Measurements from ENCODE around the gene IL22RA2. TPM values are rescaled to one million over a fixed set of nuclear protein-coding genes. Genes with fewer than 3 reads are reported as not detected.

The IL22RA2 gene
- total RNA-seq, 1 experiment from 2014 or later, result not detected

DNA sequence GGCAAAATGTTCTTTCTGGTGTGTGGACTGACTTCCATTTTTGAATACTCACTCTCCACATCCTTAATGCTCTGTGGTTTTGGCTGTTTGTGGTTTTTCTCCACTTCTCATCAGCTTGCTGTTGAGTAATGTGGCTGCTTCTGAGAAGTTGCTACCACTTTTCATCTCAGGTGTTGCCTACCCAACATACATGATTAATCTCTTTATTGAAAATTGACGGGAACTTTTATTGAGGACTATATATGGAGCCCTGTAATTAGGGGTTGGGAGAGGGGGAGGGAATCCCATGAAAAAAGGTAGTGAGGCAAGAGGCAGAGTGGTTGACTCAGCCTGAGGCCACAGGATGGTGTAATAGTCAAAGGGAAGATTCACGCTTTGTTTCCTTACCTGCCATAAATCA, 17.6 kb downstream of the IL22RA2 start:
- in situ Hi-C loops (cut with HindIII; ENCODE audit: low pct_unique_long_range_greater_than_20kb, low sequenced_read_pairs) (no loop called here), intact Hi-C loops (cut with micrococcal nuclease; ENCODE audit: unreplicated experiment) (no loop called here)
- CTCF ChIA-PET, result no interaction called here
- TF ChIP-seq SIN3A (IDR thresholded peaks at IDR 0.05; ENCODE audit: borderline replicate concordance, insufficient read depth, low read depth, low read length), result no peak
- no peak for TF ChIP-seq TCF7L2 (IDR thresholded peaks at IDR 0.05; ENCODE audit: low read depth, low read length)
- TF ChIP-seq, protein P1, sequence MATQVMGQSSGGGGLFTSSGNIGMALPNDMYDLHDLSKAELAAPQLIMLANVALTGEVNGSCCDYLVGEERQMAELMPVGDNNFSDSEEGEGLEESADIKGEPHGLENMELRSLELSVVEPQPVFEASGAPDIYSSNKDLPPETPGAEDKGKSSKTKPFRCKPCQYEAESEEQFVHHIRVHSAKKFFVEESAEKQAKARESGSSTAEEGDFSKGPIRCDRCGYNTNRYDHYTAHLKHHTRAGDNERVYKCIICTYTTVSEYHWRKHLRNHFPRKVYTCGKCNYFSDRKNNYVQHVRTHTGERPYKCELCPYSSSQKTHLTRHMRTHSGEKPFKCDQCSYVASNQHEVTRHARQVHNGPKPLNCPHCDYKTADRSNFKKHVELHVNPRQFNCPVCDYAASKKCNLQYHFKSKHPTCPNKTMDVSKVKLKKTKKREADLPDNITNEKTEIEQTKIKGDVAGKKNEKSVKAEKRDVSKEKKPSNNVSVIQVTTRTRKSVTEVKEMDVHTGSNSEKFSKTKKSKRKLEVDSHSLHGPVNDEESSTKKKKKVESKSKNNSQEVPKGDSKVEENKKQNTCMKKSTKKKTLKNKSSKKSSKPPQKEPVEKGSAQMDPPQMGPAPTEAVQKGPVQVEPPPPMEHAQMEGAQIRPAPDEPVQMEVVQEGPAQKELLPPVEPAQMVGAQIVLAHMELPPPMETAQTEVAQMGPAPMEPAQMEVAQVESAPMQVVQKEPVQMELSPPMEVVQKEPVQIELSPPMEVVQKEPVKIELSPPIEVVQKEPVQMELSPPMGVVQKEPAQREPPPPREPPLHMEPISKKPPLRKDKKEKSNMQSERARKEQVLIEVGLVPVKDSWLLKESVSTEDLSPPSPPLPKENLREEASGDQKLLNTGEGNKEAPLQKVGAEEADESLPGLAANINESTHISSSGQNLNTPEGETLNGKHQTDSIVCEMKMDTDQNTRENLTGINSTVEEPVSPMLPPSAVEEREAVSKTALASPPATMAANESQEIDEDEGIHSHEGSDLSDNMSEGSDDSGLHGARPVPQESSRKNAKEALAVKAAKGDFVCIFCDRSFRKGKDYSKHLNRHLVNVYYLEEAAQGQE (IDR thresholded peaks at IDR 0.05; ENCODE audit: insufficient read depth in 1 of 2, low read depth in 2 of 2, low read length in 1 of 2), result no peak
- TF ChIP-seq POLR2AphosphoS5 (IDR thresholded peaks at IDR 0.05; ENCODE audit: low read depth, low read length), result no peak
- TF ChIP-seq, protein P2, sequence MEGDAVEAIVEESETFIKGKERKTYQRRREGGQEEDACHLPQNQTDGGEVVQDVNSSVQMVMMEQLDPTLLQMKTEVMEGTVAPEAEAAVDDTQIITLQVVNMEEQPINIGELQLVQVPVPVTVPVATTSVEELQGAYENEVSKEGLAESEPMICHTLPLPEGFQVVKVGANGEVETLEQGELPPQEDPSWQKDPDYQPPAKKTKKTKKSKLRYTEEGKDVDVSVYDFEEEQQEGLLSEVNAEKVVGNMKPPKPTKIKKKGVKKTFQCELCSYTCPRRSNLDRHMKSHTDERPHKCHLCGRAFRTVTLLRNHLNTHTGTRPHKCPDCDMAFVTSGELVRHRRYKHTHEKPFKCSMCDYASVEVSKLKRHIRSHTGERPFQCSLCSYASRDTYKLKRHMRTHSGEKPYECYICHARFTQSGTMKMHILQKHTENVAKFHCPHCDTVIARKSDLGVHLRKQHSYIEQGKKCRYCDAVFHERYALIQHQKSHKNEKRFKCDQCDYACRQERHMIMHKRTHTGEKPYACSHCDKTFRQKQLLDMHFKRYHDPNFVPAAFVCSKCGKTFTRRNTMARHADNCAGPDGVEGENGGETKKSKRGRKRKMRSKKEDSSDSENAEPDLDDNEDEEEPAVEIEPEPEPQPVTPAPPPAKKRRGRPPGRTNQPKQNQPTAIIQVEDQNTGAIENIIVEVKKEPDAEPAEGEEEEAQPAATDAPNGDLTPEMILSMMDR (IDR thresholded peaks at IDR 0.05), result no peak
- 0 out of 2 replicates have a peak, but pooled peaks cover 2% of the 10 kb centered on the region for H3K27me3 ChIP-seq (ENCODE audit: control insufficient read depth, insufficient read depth, low read length)
- H3K4me1 ChIP-seq (ENCODE audit: control insufficient read depth, insufficient read depth, low read length), result no peaks in the 10 kb centered on the region
- no peak overlapping the region for H3K27ac ChIP-seq (ENCODE audit: low read length)
- ATAC-seq (no peak), DNase-seq (ENCODE audit: low read depth, low spot score) (no peak)
- no peak overlapping the region for H3K4me3 ChIP-seq (ENCODE audit: low read depth in 2 of 2, low read length in 2 of 2)
- POLR2A ChIA-PET, result no interaction called here
- H3K9me3 ChIP-seq (ENCODE audit: control insufficient read depth, insufficient read depth, low read depth, low read length), result no peaks in the 10 kb centered on the region
- H3K36me3 ChIP-seq (ENCODE audit: control insufficient read depth, insufficient read depth, low read length), result no peaks in the 10 kb centered on the region
- BruUV-seq (replicated peaks), result no TSS peak

DNA sequence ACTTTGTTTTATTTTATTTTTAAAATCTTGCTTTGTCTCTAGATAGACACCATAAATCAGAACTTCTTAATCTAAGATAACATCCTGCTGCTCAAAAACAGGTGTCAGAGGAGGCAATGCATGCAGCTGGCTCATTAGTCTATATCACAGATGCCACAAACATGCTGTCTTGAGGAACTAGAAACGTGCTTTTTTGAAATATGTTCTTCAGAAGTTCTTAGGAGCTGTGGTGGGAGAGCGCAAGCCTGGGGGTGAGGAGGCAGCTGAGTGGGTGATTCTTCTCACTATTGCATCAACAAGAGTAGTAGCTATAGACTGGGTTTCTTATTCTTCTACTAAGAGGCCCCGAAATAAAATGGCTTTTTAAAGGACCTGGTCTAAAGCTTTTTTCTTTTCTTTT, 23.4 kb downstream of the IL22RA2 start:
- Histone ChIP-seq H3K4me3 (ENCODE audit: low read depth in 2 of 2, low read length in 2 of 2) (no peak overlapping the region), H3K9me3 (ENCODE audit: control insufficient read depth, insufficient read depth, low read depth, low read length) (no peaks in the 10 kb centered on the region), H3K27me3 (ENCODE audit: control insufficient read depth, insufficient read depth, low read length) (no peaks in the 10 kb centered on the region), H3K36me3 (ENCODE audit: control insufficient read depth, insufficient read depth, low read length) (no peaks in the 10 kb centered on the region), H3K27ac (ENCODE audit: low read length) (no peak overlapping the region), H3K4me1 (ENCODE audit: control insufficient read depth, insufficient read depth, low read length) (no peaks in the 10 kb centered on the region)
- no peak for DNase-seq (ENCODE audit: low read depth, low spot score)
- no TSS peak for BruUV-seq (replicated peaks)
- ChIA-PET POLR2A (interaction anchor here (0.7 kb wide), 1 partner anchor 1514 kb away, joined by 17 read pairs; no protein-coding TSS in a partner anchor), CTCF (interaction anchor here (0.6 kb wide), 1 partner anchor 21 kb away, joined by 5 read pairs; no protein-coding TSS in a partner anchor)
- intact Hi-C loops (cut with micrococcal nuclease; ENCODE audit: unreplicated experiment) (no loop called here), in situ Hi-C loops (cut with HindIII; ENCODE audit: low pct_unique_long_range_greater_than_20kb, low sequenced_read_pairs) (no loop called here)
- TF ChIP-seq, protein P1 (IDR thresholded peaks at IDR 0.05; ENCODE audit: insufficient read depth in 1 of 2, low read depth in 2 of 2, low read length in 1 of 2), result no peak
- TF ChIP-seq SIN3A (IDR thresholded peaks at IDR 0.05; ENCODE audit: borderline replicate concordance, insufficient read depth, low read depth, low read length), result no peak
- TF ChIP-seq TCF7L2 (IDR thresholded peaks at IDR 0.05; ENCODE audit: low read depth, low read length), result no peak
- TF ChIP-seq, protein P2 (IDR thresholded peaks at IDR 0.05), result no peak
- no peak for ATAC-seq

All from Panc1 (cell line).